Measurements from ENCODE around the gene CAMSAP3. TPM values are rescaled to one million over a fixed set of nuclear protein-coding genes. Genes with fewer than 3 reads are reported as not detected.

CAMSAP3 gene
- total RNA-seq, 1 donor from 2014 or later: 12.6 TPM

- Histone ChIP-seq H3K4me3 (ENCODE audit: low read depth, low read length) (peak within 1 kb of the TSS; percentile 98), H3K27me3 (ENCODE audit: control insufficient read depth, insufficient read depth, low read length) (no peaks in the 10 kb centered on the region), H3K36me3 (ENCODE audit: control insufficient read depth, insufficient read depth, low read length) (peaks cover 2% of the 10 kb centered on the region)
- TF ChIP-seq CTCF (IDR thresholded peaks at IDR 0.05; ENCODE audit: insufficient read depth, low read length, poor library complexity, severe bottlenecking): no peak
- peak; percentile 93 for DNase-seq (ENCODE audit: low read depth)
Measured at GRCh38 chr19:7629347-7630054, 33.8 kb downstream of the CAMSAP3 start, which contains the start of the genes PET100 and XAB2. TSS of gene PET100 (plus strand) at chr19:7629793. CDS start at chr19:7629834, 41 bp downstream. TSS of gene XAB2 (minus strand) at chr19:7629545. CDS start at chr19:7629527, 18 bp downstream.

- TF ChIP-seq CTCF (IDR thresholded peaks at IDR 0.05; ENCODE audit: insufficient read depth, low read length, poor library complexity, severe bottlenecking): no peak
- Histone ChIP-seq H3K4me3 (ENCODE audit: low read depth, low read length) (no peak overlapping the region), H3K36me3 (ENCODE audit: control insufficient read depth, insufficient read depth, low read length) (no peaks in the 10 kb centered on the region), H3K27me3 (ENCODE audit: control insufficient read depth, insufficient read depth, low read length) (peaks cover 3% of the 10 kb centered on the region)
- DNase-seq (ENCODE audit: low read depth): no peak
Measured at GRCh38 chr19:7631577-7631976, 35.9 kb downstream of the CAMSAP3 start.

GRCh38 chr19:7632340-7633203 is 36.9 kb downstream of the CAMSAP3 start:
- peaks cover 3% of the 10 kb centered on the region for H3K27me3 ChIP-seq (ENCODE audit: control insufficient read depth, insufficient read depth, low read length)
- no peak for DNase-seq (ENCODE audit: low read depth)
- no peak for TF ChIP-seq CTCF (IDR thresholded peaks at IDR 0.05; ENCODE audit: insufficient read depth, low read length, poor library complexity, severe bottlenecking)
- H3K36me3 ChIP-seq (ENCODE audit: control insufficient read depth, insufficient read depth, low read length): no peaks in the 10 kb centered on the region
- H3K4me3 ChIP-seq (ENCODE audit: low read depth, low read length): no peak overlapping the region

- no peak for TF ChIP-seq CTCF (IDR thresholded peaks at IDR 0.05; ENCODE audit: insufficient read depth, low read length, poor library complexity, severe bottlenecking)
- DNase-seq (ENCODE audit: low read depth): no peak
- H3K36me3 ChIP-seq (ENCODE audit: control insufficient read depth, insufficient read depth, low read length): no peaks in the 10 kb centered on the region
- no peak within 1 kb of the TSS for H3K4me3 ChIP-seq (ENCODE audit: low read depth, low read length)
- peaks cover 3% of the 10 kb centered on the region for H3K27me3 ChIP-seq (ENCODE audit: control insufficient read depth, insufficient read depth, low read length)
Measured at GRCh38 chr19:7633698-7634097, 38.0 kb downstream of the CAMSAP3 start, which contains the start of gene PCP2. TSS of gene PCP2 (minus strand) at chr19:7633719. CDS start at chr19:7633457, 262 bp downstream.

- Histone ChIP-seq H3K36me3 (ENCODE audit: control insufficient read depth, insufficient read depth, low read length) (no peaks in the 10 kb centered on the region), H3K4me3 (ENCODE audit: low read depth, low read length) (no peak overlapping the region), H3K27me3 (ENCODE audit: control insufficient read depth, insufficient read depth, low read length) (peaks cover 3% of the 10 kb centered on the region)
- no peak for TF ChIP-seq CTCF (IDR thresholded peaks at IDR 0.05; ENCODE audit: insufficient read depth, low read length, poor library complexity, severe bottlenecking)
- DNase-seq (ENCODE audit: low read depth): no peak
Measured at GRCh38 chr19:7635670-7636069, 40.0 kb downstream of the CAMSAP3 start.

Measured in kidney epithelial cell (primary cell).